Right ventricle myocardium superior (tissue), 1 donor: Measurements from ENCODE around the gene CTIF. TPM values are rescaled to one million over a fixed set of nuclear protein-coding genes. Genes with fewer than 3 reads are reported as not detected.
A peak's percentile ranks its signal among the peaks of the same experiment; 100 is the strongest.
"Not testable (repeated sequence)": the region's sequence is repeated elsewhere in the genome, so short reads cannot be mapped to it uniquely, and the experiment has no call there.

Experiments
- ATAC-seq: fragments of 200-7000 bp; cut with Tn5 transposase; one replicate; pipeline ENCODE4 v1.9.1; 2020; ENCODE audit warnings: mild to moderate bottlenecking; ENCODE audit not compliant: poor library complexity
- DNase-seq: peaks from one replicate; pipeline ENCODE4 v3.0.0-alpha.2; 2020
- intact Hi-C: fragments of 100-400 bp; cut with DNase I; formaldehyde crosslinking; loops from one replicate; pipeline ENCODE4 v1.11.2; 2022
- total RNA-seq: library from RNA; stranded (reverse); fragmentation: NEBNext Ultra II Directional; extraction: Animal tissue kit (Norgen Biotek cat#: 25700); gene quantifications from one replicate; pipeline ENCODE4 v1.2.1, GENCODE V29; 2021
- donor health status: DM: no; HTN: yes; CAD: no; lungs with severe emphysema.

The CTIF gene
- total RNA-seq, 1 donor from 2014 or later: 54.5 TPM

DNA sequence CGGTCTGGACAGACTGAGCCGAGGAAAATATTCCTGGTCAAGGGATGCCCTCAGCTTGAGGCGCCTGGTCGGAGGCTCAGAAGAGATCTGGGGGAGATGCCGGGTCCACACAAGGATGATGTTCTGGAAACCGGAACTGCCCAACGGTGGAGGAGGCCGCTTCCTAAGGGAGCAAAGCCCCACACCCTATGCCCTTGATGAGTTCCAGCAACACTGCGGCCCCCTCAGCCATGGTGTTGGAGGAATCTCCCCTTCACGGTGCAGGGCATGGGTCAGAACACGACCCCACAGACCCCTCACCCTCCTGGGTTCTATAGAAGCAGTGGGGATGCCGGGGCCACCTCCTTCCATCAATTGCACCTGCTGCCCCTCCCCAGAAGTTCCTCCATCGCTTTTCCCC is 332.1 kb downstream of the CTIF start:
- intact Hi-C loops, ATAC-seq, DNase-seq: not testable (repeated sequence)

DNA sequence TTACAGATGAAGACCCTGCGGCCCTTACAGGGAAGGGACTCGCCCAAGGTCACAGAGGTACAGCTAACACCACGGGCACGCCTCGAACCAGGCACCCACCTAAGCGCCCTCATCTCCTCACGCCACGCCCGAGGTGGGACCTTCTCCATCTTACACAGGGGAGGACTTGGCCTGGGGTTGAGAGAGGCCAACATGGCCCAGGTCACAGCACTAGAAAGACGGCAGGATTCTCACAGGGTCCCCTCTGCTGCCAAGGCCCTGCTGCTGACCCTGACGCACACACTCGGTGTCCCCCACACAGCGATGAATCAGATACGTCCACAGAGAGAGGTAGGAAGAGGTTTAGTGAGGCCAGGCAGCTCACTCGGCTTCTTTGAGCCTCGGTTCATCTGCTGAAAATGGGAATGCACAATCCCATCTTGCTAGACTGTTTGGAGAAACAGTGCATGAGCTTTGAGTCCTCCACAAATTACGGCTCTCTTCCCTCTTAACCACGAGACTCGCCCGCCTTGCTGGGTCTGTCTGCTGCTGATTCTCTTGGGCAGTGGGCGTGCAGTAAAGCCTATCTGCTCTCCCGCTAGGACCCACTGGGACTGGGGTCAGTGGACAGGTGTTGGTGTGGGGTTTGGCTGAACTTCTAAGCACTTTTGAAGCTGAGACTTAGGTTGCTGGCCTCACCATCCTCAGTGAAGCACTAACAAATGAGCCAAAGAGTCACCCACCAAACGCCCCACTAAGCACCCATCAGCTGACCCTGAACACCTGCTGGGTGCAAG is 332.7 kb downstream of the CTIF start:
- intact Hi-C loops: no loop called here
- DNase-seq (no peak), ATAC-seq (no peak)

DNA sequence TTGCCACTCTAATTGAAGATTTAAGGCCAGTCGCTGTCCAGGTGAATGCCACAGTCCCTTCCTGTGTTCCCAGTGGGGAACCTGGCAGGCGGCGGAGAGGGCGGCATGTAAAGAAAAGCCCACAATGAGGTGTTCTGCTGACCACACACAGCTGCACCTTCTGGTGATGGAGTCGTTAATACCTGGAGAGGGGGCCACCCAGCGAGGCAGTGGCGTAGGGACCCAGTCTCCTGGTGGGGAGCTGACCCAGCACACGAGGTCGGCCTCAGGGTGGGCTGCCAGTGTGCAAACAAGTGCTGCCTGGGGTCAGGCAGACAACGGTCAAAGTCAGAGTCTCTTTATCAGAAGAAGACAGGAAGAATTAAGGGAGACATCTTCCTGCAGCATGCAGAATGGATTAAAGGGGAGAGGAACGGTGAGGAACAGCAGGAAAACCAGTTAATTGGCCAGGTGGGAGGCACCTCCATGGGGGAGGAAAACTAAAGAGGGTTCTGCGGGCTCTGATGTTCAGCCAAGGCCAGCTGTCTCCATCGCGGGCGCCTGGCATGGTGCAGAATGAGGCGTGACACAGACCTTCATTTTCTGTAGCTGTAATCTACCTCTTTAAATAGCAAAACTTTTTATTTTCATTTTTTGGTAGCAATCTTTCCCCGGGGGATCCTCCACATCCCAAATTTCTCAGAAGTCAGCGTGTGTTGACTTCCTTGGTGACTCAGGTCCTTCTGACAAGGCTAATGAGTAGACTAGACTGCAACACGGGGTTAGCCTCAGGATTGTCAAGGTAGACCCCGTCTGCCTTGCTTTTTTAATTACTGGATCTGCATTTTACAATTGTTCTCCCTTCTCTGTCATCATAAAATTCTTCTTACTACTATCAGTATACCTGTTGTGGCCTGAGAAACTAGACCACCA is 333.7 kb downstream of the CTIF start:
- intact Hi-C loops: no loop called here
- ATAC-seq: no peak

DNA sequence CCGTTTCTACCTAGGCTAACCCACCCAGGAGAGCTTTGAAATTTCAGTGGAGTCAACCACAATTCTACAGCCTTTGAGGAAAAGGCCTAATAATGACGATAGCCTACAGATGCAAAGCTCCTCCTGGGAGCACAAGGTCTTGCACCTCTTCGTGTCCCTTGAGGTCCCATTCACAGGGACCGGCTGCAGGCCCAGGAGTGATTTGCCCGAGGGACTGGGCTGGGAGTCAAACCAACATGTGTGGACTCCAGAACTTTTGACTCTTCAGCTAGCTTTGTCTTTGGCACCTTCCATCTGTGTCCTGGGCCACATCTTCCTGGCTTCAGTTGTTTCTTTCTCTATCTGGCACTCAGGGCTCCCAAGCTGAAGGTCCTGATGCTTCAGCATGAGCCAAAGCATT is 335.4 kb downstream of the CTIF start:
- ATAC-seq: no peak
- intact Hi-C loops: no loop called here
- no peak for DNase-seq

More for the DNA sequence above, 333.7 kb downstream of the CTIF start:
- no peak for DNase-seq

DNA sequence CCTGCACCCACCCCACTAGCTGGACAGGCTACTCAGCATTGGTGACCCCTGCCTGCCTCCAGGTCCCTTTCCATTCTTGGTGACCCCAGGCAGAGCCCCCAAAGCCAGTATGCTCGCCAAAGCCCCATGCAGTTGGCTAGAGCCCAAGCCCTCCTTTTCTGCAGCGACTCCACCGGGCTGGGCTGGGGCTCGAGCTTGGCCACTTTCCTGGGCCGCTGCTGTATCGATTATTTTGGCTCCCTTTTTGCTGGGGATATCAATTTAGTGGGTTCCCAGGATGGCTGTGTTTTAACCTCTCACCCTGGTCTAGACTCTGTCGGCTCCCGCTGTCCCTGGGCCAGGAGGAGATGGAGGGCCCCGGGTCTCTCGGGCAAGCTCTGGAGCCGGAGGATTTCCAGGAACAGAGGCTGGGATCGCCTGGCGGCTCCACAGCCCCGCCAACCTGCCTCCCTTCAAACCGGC is 335.9 kb downstream of the CTIF start:
- intact Hi-C loops: no loop called here
- ATAC-seq: no peak
- no peak for DNase-seq

DNA sequence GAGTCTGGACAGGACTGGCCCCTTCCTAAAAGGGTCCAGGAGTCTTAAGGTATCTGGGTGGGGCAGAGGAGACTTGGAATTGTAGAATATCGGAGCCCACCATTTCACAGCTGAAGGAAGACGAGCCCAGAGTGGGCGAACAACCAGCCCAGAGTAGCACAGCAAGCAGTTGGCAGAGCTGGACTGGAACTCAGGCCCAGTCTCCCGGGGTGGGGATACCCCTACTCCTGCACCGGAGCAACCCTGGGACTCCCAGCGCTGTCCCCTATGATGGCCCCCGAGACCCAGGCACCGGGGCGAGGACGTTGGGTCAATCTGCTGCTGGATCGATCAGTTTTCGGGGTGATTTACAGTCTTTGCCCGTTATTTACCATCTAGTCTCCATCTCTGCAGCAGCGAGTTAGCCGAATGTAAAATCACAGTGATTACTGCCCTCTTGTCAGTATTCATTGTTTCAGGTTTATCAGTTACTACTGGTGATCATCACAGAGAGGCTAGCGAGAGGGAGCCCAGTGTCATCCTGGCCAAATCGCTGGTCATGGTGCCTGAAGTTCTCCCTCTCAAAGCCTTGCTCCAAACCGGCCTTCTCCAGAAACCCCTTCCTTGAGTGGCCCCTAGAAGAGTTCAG is 336.6 kb downstream of the CTIF start:
- DNase-seq (no peak), ATAC-seq (no peak)
- intact Hi-C loops: no loop called here

DNA sequence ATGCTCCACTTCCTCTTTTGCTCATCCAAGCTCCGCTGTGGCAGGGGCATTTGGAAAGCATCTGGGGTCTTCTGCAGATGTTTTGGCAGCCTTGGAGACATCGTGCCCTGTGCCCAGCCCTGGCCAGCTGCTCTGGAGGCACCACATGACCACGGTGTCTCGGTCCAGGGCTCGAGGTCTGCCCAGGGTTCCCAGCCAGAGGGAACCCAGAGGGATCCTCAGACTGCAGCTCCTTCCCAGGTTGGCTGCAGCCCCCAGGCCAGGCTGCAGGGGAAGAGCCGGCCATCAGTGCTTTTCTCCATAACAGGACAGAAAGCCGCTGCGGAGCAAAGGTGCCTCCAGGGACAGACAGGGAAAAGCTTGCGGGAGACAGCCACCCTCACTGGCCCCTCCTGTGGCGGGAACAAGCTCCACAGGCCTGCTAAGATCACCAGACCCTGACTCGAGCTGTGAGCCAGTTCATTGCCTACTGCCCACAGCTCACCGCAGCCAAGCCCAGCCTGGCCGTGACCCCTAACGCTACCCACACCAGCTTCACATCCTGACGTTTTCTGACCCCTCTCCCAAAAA is 337.2 kb downstream of the CTIF start:
- ATAC-seq (no peak), DNase-seq (no peak)
- intact Hi-C loops: no loop called here

DNA sequence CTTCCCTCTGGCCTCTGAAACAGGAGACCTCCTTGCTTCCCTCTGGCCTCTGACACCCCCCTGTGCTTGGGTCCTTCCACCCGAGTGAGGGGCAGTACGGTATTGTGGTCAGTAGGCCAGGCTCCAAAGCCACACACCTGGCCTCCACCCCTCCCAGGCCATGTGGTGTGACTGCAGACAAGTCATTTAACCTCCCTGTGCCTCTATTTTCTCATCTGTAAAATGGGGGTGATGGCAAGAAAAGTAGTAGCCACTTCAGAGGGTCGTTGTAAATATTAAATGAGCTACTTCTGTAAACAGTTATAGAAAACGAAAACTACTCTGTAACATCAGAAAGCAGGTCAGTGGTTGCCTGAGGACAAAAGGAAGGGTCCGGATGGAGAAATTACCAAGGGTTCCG is 337.8 kb downstream of the CTIF start:
- intact Hi-C loops: no loop called here
- ATAC-seq: no peak

DNA sequence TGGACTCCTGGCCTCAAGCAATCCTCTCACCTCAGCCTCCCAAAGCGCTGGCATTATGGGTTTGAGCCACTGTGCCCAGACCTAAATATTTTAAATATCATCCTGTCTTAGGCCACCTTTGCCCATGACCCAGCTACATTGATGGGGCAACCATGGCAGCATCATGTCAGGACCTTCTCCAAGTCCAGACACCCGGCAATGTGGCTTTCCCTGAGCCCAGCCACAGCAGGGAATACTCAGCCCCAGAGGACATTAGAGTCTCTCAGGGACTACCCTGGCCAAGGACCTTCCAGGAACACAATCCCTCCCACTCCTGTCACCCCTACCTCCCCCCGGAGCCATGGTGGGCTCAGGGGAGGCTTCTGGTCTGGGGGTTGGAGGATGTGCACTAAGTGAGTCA is 339.1 kb downstream of the CTIF start:
- intact Hi-C loops: no loop called here
- ATAC-seq (no peak), DNase-seq (no peak)

More for the DNA sequence above, 337.8 kb downstream of the CTIF start:
- no peak for DNase-seq

DNA sequence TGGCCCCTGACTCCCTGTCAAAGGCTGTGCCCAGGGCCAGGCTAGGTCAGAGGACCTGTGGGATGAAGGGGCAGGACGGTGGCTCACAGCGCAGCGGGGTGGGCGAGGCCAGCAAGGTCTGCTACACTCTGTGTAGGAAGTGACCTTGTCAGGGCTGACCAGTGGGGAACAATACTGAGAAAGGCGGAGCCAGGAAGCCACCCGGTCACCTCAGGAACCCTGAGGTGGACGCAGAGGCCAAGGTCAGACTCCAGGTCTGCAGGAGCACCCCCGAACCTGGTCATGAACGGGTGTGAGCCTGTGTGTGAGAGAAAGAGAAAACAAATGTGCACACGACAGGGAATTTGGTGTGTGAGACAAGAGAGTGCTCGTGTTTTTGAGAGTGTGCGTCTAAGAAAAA is 339.6 kb downstream of the CTIF start:
- ATAC-seq (no peak), DNase-seq (no peak)

DNA sequence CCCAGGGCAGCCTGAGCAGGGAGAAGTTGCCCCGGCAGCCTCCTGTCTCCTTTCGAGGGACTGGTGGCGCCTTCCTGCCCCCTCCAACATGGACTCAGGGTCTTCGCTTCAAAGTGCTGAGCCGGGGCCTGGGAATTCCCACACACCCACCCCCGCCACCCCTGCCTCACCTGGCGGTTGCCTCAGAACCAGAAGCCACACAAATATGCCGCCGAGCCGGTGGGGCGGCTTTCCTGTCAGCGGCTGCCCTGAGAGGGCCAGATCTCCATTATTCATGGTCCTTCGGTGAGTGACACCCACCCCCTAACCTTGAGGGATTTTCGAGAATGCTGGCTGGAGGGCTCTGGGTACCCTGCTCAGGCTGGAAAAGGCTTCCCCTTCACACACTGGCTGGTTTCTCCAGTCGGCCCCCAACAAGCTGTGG is 340.2 kb downstream of the CTIF start:
- DNase-seq (no peak), ATAC-seq (no peak)
- intact Hi-C loops: no loop called here

More for the DNA sequence above, 339.6 kb downstream of the CTIF start:
- intact Hi-C loops: no loop called here

DNA sequence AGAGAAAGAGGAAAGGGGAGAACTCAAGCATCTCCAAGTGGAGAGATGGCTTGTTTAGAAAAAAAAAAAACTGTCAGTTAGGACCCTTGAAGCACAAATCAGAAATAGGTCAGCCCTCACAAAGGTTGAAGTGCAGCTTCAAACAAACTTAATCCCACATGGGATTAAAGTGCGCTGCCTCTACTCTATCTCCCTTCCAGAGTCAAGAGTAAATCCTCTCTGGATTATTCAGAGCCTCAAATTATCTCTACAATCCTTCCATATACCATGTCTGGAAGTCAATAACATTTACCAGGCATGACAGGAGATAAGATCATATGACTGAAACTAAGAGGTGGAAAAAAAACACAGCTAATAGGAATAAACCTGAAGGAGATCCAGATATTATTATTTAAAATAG is 342.1 kb downstream of the CTIF start:
- intact Hi-C loops: no loop called here
- ATAC-seq: no peak
- DNase-seq: no peak

DNA sequence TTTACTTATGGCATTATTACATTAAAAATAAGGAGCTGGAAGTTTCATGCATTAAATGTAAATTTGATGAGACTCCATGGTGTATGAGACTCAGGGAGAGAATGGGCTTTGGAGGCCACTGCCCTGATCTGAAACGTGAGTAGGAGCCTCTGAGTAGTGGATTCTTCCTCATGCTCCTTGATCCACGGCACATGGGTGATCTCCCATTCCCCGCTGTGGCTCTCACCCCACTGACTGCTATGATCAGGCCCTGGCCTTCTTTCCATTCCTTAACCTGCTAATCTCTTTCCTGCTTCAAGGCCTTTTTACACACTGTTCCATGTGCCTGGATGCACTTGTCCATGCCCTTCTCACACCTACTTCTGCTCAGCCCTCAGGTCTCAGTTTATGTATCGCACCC is 343.5 kb downstream of the CTIF start:
- ATAC-seq: no peak
- intact Hi-C loops: no loop called here
- no peak for DNase-seq

DNA sequence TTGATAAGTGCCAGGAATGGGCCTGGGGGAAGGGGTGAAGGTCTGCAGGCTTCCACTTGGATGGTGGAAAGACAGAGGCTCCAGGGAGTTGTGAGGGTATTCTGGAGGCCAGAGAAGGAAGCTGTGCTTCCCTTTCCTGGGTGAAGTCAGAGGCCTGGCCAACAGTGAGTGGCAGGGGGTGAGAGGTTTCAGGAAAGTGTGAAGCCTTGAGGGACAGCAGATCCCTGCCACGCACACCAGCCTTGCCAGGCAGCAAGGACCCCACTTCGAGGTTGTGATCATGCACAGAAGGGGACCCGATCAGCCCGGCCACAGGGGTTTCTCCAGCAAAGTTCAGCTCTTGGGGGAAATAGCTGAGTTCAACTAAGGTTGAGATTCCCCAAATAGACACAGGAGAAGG is 345.5 kb downstream of the CTIF start:
- intact Hi-C loops: no loop called here
- ATAC-seq: no peak
- peak; percentile 33 for DNase-seq

DNA sequence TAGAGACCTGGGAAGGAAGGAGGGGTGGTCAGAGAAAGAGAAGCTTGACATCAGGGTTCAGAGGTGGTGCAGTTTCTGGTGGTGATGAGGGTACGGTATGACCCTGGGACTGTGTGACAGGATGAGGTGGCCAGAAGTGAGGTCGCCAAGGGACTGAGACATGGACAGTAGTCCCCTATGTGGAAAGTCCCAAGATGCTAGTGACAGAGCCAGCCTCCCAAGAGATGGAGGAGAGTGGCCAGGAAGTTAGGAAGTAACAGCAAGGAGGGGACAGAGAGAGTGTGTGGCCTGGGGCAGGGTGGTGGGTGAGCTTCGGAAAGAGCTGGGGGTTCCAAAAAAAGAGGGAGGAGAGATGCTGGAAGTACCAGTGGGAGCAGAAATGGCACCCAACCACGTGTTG is 345.9 kb downstream of the CTIF start:
- intact Hi-C loops: no loop called here

DNA sequence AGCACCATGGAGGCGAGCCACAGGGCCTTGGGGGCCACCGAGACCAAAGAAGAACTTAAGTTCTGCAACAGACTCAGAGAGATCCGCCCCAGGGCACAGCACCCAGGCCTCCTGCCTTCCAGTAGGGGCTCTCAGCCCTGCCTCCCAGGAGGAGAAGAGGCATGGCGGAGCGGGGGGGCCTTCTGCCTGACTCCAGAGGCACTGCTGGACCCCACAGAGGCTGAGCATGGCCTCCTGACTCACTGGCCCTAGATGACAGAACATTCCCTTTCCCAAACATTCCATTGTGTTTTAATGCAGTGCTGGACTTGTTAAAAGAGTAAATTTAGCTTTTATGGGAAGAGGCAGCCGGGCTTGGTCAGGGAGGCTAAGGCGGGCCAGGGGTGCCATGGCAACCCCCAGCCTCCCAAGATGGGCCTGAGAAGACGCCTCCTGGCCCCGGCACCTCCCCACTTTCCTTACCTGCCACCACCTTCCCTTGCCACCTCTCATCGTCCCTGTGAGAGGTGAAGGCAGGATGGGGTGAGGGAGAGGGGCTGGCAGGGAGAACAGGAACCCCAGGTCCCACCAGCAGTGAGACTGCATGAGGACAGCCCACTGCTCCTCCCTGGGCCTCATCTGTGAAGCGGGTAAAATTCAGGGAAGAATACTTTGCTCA is 346.6 kb downstream of the CTIF start:
- intact Hi-C loops: no loop called here
- DNase-seq: peak; percentile 40

More for the DNA sequence above, 345.9 kb downstream of the CTIF start:
- ATAC-seq: no peak
- DNase-seq: no peak

DNA sequence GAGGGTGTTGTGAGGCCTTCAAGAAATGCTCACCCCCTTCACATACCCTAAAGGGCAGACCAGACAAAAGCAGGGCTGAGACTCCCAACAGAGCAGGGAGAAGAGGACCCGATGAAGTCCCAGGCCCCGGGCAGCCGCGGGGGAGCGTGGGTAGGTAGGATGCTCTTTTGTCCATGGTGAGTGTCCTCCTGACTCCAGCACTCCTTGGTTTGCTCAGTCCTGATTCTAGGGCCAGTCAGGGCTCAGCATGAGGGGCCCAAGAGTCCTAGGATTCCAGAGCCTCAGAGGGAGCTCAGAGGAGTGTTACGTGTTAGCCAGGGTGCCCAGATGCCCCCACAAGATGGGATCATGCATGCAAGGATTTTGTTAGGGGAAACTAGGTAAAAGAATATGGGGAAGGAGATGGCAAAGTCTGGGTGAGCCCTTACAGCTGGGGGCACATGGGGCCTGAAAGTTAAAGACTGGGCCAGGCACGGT is 347.1 kb downstream of the CTIF start:
- DNase-seq (peak; percentile 29), ATAC-seq (no peak)
- intact Hi-C loops: no loop called here

More for the DNA sequence above, 346.6 kb downstream of the CTIF start:
- ATAC-seq: no peak

DNA sequence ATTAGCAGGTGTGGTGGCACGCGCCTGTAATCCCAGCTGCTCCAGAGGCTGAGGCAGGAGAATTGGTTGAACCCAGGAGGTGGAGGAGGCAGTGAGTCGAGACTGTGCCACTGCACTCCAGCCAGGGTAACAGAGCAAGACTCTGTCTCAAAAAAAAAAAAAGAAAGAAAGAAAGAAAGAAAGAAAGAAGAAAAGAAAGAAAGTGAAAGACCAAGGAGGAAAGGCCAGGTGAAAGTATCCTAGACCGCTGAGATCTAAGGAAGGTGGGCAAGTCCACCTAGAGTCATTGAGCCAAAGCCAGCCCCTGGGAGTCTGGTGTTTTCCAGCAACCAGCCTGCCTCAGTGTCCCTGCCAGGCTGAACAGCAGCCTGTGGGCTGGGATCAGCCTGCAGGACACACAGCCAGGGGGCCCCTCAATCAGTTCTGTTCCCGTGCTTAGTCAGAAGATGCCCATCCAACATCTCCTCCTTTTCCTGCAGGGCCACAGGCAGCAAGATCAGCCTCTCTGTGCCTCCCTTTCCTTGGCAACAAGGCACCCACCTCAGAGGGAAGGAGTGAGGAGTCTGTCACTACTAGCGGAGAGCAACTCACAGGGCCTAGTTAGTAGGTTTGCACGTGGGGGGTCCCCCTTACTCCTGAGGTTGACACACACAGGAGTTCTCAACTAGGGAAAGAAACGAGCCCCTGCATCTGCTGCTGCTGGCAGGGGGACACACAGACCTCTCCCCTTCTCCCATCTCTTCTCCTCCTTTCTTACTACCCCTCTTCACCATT is 347.9 kb downstream of the CTIF start:
- DNase-seq: peak; percentile 11
- ATAC-seq: no peak
- intact Hi-C loops: no loop called here
